Cortex of kidney (tissue), 1 donor: Measurements from ENCODE around the gene FAT1.
"Not testable (repeated sequence)": the region's sequence is repeated elsewhere in the genome, so short reads cannot be mapped to it uniquely, and the experiment has no call there.

Source experiments
- DNase-seq: peaks from one replicate; lab custom pipeline; 2025; lab: John Stamatoyannopoulos, UW

Gene FAT1

GRCh38 chr4:186698028-186698427 lies 25.6 kb downstream of the FAT1 start:
- no peak for DNase-seq

- no peak for DNase-seq
Measured at GRCh38 chr4:186695392-186695791, 28.3 kb downstream of the FAT1 start.

- DNase-seq = no peak
Measured at GRCh38 chr4:186693894-186694293, 29.8 kb downstream of the FAT1 start.

- DNase-seq = no peak
Measured at GRCh38 chr4:186693159-186693815, 30.4 kb downstream of the FAT1 start.

GRCh38 chr4:186691396-186691795 lies 32.3 kb downstream of the FAT1 start:
- no peak for DNase-seq

- no peak for DNase-seq
Measured at GRCh38 chr4:186689476-186689875, 34.2 kb downstream of the FAT1 start.

GRCh38 chr4:186688150-186688943 lies 35.3 kb downstream of the FAT1 start:
- no peak for DNase-seq

- DNase-seq = no peak
Measured at GRCh38 chr4:186687265-186687664, 36.4 kb downstream of the FAT1 start.

GRCh38 chr4:186685767-186686183 lies 37.9 kb downstream of the FAT1 start:
- DNase-seq = no peak

GRCh38 chr4:186684889-186685309 lies 38.8 kb downstream of the FAT1 start:
- no peak for DNase-seq

GRCh38 chr4:186684220-186684619 lies 39.4 kb downstream of the FAT1 start:
- no peak for DNase-seq

- no peak for DNase-seq
Measured at GRCh38 chr4:186680641-186681040, 43.0 kb downstream of the FAT1 start.

- DNase-seq = no peak
Measured at GRCh38 chr4:186676531-186677161, 47.0 kb downstream of the FAT1 start.

GRCh38 chr4:186669735-186670134 lies 53.9 kb downstream of the FAT1 start:
- no peak for DNase-seq

GRCh38 chr4:186669159-186669731 lies 54.4 kb downstream of the FAT1 start:
- no peak for DNase-seq

- DNase-seq = no peak
Measured at GRCh38 chr4:186666750-186667149, 56.9 kb downstream of the FAT1 start.

- DNase-seq = no peak
Measured at GRCh38 chr4:186666252-186666651, 57.4 kb downstream of the FAT1 start.

- no peak for DNase-seq
Measured at GRCh38 chr4:186660403-186660802, 63.3 kb downstream of the FAT1 start.

GRCh38 chr4:186659935-186660334 lies 63.7 kb downstream of the FAT1 start:
- DNase-seq = no peak

- not testable (repeated sequence) for DNase-seq
Measured at GRCh38 chr4:186659456-186659855, 64.2 kb downstream of the FAT1 start.

GRCh38 chr4:186658657-186659056 lies 65.0 kb downstream of the FAT1 start:
- DNase-seq = no peak

- DNase-seq = no peak
Measured at GRCh38 chr4:186657764-186658163, 65.9 kb downstream of the FAT1 start.

- DNase-seq = no peak
Measured at GRCh38 chr4:186653969-186654368, 69.7 kb downstream of the FAT1 start.
